ENCODE results near the gene ABCC8. TPM values are rescaled to one million over a fixed set of nuclear protein-coding genes. Genes with fewer than 3 reads are reported as not detected.
A peak's percentile ranks its signal among the peaks of the same experiment; 100 is the strongest.

The ABCC8 gene
- total RNA-seq, 2 experiments from 2014 or later, result not detected

GRCh38 chr11:17401316-17401715 lies 75.3 kb downstream of the ABCC8 start:
- Mint-ChIP-seq H3K9me3 (no peaks in the 10 kb centered on the region), H3K36me3 (ENCODE audit: low read depth) (no peaks in the 10 kb centered on the region), H3K27ac (no peak overlapping the region), H3K4me3 (no peak overlapping the region), H3K27me3 (peaks cover 3% of the 10 kb centered on the region), H3K4me1 (peaks cover 4% of the 10 kb centered on the region)
- DNase-seq, result no peak
- POLR2A ChIA-PET, result no interaction called here
- CTCF ChIA-PET, result interaction anchor here (0.8 kb wide), 1 partner anchor 17 kb away, joined by 3 read pairs; no protein-coding TSS in a partner anchor

GRCh38 chr11:17400048-17400775 lies 76.4 kb downstream of the ABCC8 start:
- ChIA-PET POLR2A (no interaction called here), CTCF (no interaction called here)
- Mint-ChIP-seq H3K9me3 (no peaks in the 10 kb centered on the region), H3K4me3 (no peak overlapping the region), H3K27ac (no peak overlapping the region), H3K36me3 (ENCODE audit: low read depth) (no peaks in the 10 kb centered on the region), H3K4me1 (no peaks in the 10 kb centered on the region), H3K27me3 (peaks cover 3% of the 10 kb centered on the region)
- DNase-seq, result no peak

- no peaks in the 10 kb centered on the region for H3K36me3 Mint-ChIP-seq (ENCODE audit: low read depth)
- ChIA-PET CTCF (interaction anchor here (0.5 to 0.7 kb wide), 2 partner anchors 504 to 630 kb away, joined by 3 to 6 read pairs; no protein-coding TSS in a partner anchor), POLR2A (no interaction called here)
- H3K27ac Mint-ChIP-seq, result no peak overlapping the region
- peaks cover 3% of the 10 kb centered on the region for H3K27me3 Mint-ChIP-seq
- H3K9me3 Mint-ChIP-seq, result no peaks in the 10 kb centered on the region
- no peaks in the 10 kb centered on the region for H3K4me1 Mint-ChIP-seq
- DNase-seq, result no peak
- no peak overlapping the region for H3K4me3 Mint-ChIP-seq
Measured at GRCh38 chr11:17399236-17399635, 77.4 kb downstream of the ABCC8 start.

- no peak overlapping the region for H3K4me3 Mint-ChIP-seq
- peaks cover 3% of the 10 kb centered on the region for H3K27me3 Mint-ChIP-seq
- ChIA-PET CTCF (interaction anchor here (1.1 to 1.4 kb wide), 2 partner anchors 9 to 456 kb away, joined by 3 read pairs; partner anchors contain the start of gene KCNJ11), POLR2A (no interaction called here)
- no peaks in the 10 kb centered on the region for H3K4me1 Mint-ChIP-seq
- DNase-seq, result no peak
- H3K36me3 Mint-ChIP-seq (ENCODE audit: low read depth), result no peaks in the 10 kb centered on the region
- H3K27ac Mint-ChIP-seq, result no peak overlapping the region
- no peaks in the 10 kb centered on the region for H3K9me3 Mint-ChIP-seq
Measured at GRCh38 chr11:17397311-17398002, 79.2 kb downstream of the ABCC8 start.

- no peak overlapping the region for H3K4me3 Mint-ChIP-seq
- peaks cover 3% of the 10 kb centered on the region for H3K27me3 Mint-ChIP-seq
- no peak for DNase-seq
- POLR2A ChIA-PET, result no interaction called here
- no peaks in the 10 kb centered on the region for H3K4me1 Mint-ChIP-seq
- CTCF ChIA-PET, result interaction anchor here (1.1 kb wide), 1 partner anchor 456 kb away, joined by 3 read pairs; no protein-coding TSS in a partner anchor
- no peaks in the 10 kb centered on the region for H3K9me3 Mint-ChIP-seq
- peak overlapping the region; percentile 43 for H3K27ac Mint-ChIP-seq
- H3K36me3 Mint-ChIP-seq (ENCODE audit: low read depth), result no peaks in the 10 kb centered on the region
Measured at GRCh38 chr11:17396598-17397310, 79.9 kb downstream of the ABCC8 start.

- H3K36me3 Mint-ChIP-seq (ENCODE audit: low read depth), result no peaks in the 10 kb centered on the region
- CTCF ChIA-PET, result no interaction called here
Measured at GRCh38 chr11:17395978-17396377, 80.7 kb downstream of the ABCC8 start.

GRCh38 chr11:17395554-17395961 lies 81.1 kb downstream of the ABCC8 start:
- Mint-ChIP-seq H3K9me3 (no peaks in the 10 kb centered on the region), H3K36me3 (ENCODE audit: low read depth) (no peaks in the 10 kb centered on the region), H3K27ac (no peak overlapping the region), H3K27me3 (peaks cover 8% of the 10 kb centered on the region), H3K4me1 (no peaks in the 10 kb centered on the region), H3K4me3 (no peak overlapping the region)
- ChIA-PET POLR2A (no interaction called here), CTCF (no interaction called here)
- DNase-seq, result no peak

More at GRCh38 chr11:17395978-17396377, 80.7 kb downstream of the ABCC8 start:
- Mint-ChIP-seq H3K27me3 (peaks cover 6% of the 10 kb centered on the region), H3K4me1 (no peaks in the 10 kb centered on the region), H3K9me3 (no peaks in the 10 kb centered on the region), H3K4me3 (no peak overlapping the region), H3K27ac (no peak overlapping the region)
- POLR2A ChIA-PET, result no interaction called here
- no peak for DNase-seq

GRCh38 chr11:17394743-17395390 lies 81.8 kb downstream of the ABCC8 start:
- ChIA-PET CTCF (no interaction called here), POLR2A (no interaction called here)
- Mint-ChIP-seq H3K27ac (no peak overlapping the region), H3K9me3 (no peaks in the 10 kb centered on the region), H3K4me3 (no peak overlapping the region), H3K36me3 (ENCODE audit: low read depth) (no peaks in the 10 kb centered on the region), H3K4me1 (peaks cover 6% of the 10 kb centered on the region), H3K27me3 (peaks cover 14% of the 10 kb centered on the region)
- no peak for DNase-seq

GRCh38 chr11:17393472-17393871 lies 83.2 kb downstream of the ABCC8 start:
- Mint-ChIP-seq H3K27ac (no peak overlapping the region), H3K4me3 (no peak overlapping the region), H3K27me3 (peaks cover 12% of the 10 kb centered on the region), H3K4me1 (peaks cover 12% of the 10 kb centered on the region), H3K36me3 (ENCODE audit: low read depth) (no peaks in the 10 kb centered on the region), H3K9me3 (no peaks in the 10 kb centered on the region)
- POLR2A ChIA-PET, result no interaction called here
- CTCF ChIA-PET, result interaction anchor here (1.2 kb wide), 1 partner anchor 15 kb away, joined by 3 read pairs; no protein-coding TSS in a partner anchor
- no peak for DNase-seq

GRCh38 chr11:17392872-17393271 lies 83.8 kb downstream of the ABCC8 start:
- CTCF ChIA-PET, result interaction anchor here (1.2 kb wide), 1 partner anchor 15 kb away, joined by 3 read pairs; no protein-coding TSS in a partner anchor
- Mint-ChIP-seq H3K27ac (no peak overlapping the region), H3K4me1 (peaks cover 12% of the 10 kb centered on the region), H3K4me3 (no peak overlapping the region), H3K27me3 (peaks cover 12% of the 10 kb centered on the region), H3K9me3 (no peaks in the 10 kb centered on the region), H3K36me3 (ENCODE audit: low read depth) (no peaks in the 10 kb centered on the region)
- POLR2A ChIA-PET, result no interaction called here
- no peak for DNase-seq

GRCh38 chr11:17391493-17392355 lies 84.9 kb downstream of the ABCC8 start:
- H3K27ac Mint-ChIP-seq, result no peak overlapping the region
- H3K4me1 Mint-ChIP-seq, result peaks cover 12% of the 10 kb centered on the region
- ChIA-PET CTCF (no interaction called here), POLR2A (no interaction called here)
- no peaks in the 10 kb centered on the region for H3K36me3 Mint-ChIP-seq (ENCODE audit: low read depth)
- H3K4me3 Mint-ChIP-seq, result no peak overlapping the region
- H3K27me3 Mint-ChIP-seq, result peaks cover 12% of the 10 kb centered on the region
- no peak for DNase-seq
- no peaks in the 10 kb centered on the region for H3K9me3 Mint-ChIP-seq
